COR-L47 (cell line): ENCODE measurements around the gene ASTN2.

Source experiments
- DNase-seq: peaks from one replicate; lab custom pipeline; 2025; lab: John Stamatoyannopoulos, UW

ASTN2 gene

DNA sequence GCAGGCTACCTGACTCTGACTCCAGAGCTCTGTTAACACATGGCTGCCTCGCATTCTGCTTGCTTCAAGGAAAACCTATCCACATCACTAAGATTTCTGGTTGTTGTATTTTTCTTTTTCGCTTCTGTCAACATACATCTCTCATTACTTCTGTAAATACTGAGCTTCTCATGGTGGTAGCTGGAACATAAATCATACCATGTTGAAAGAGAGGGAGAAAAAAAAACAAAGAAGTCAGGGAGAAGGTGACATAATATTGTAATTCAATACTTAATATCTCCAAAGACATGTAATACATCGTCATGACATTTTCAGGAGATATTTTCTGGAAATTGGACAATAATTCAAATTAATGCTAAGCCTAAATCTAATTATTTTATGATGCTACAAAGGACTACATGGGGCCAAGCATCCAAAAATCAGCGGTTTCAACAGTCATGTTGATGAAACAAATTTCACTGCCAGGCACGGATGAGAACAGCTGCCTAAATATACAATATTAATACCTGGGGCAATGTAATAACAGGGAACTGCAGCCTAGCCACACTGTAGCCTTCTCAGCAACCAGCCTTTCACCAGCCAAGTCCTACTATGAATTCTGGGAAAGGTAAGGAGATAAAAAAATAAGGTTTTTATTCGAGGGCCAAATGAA is 395.8 kb downstream of the ASTN2 start:
- DNase-seq, result no peak

DNA sequence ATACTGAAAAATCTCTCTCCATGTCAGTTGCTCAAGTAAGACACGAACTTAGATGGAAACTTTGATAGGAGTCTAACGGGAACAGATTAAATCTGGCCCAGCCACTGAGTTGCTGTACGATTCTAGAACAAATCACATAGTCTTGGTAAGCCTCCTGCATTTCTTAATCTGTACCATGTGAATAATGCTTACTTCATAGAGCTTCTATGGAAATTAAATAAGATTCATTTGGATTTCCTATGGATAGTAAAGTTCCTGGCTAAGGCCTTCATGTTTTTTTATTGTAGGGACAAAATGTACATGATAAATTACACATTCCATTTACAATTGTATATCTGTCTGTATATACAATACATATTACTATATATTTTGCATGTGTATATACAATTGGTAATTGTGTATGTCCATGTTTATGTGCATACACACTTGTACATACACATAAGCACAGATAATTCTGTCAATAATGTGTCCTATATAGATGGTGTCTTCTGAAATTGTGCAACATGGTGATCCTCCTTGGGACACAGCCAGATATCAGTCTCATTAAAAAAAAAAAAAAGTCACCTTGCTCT is 397.4 kb downstream of the ASTN2 start:
- no peak for DNase-seq

DNA sequence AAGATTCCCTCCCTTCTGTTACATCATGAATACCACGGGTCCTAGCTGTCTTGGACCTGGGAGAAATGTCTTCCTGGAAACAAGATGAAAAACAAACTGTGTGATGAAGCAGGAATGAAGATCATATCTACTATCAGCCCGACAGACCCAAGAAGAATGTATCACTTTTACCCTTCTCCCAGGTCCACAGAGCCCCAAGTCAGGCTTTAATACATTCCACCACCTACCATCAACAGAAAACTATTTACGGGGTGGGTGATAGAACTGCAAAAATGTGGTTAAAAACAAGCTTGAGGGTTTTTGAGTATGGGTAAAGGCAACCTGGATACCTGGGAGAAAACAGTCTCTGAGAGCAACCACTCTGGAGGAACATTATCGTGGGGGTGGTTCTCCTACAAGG is 400.8 kb downstream of the ASTN2 start:
- DNase-seq, result no peak

DNA sequence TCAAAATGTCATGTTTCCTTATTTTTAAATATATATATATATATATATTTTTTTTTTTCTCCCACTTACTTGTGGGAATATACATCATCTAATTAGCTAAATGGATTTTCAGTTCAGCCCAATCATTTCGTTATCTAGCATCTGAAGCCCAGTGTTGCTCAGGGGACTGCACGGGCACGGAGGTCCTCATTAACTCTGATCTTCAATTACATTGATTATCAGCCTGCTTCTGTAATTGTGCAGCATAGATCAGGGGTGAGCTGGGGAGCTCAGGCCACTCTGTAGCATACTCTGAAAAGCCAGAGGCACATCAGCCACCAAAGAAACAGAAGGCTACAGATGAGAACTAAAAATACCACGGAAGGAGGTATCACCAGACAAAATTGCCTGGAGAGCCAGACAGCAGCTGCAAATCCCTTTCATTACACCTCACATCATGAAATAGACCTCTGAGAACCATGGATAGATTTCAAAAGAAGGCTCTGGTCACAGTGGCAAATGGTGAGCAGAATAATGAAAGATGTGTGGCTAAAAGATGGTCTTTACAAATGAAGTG is 401.3 kb downstream of the ASTN2 start:
- no peak for DNase-seq

DNA sequence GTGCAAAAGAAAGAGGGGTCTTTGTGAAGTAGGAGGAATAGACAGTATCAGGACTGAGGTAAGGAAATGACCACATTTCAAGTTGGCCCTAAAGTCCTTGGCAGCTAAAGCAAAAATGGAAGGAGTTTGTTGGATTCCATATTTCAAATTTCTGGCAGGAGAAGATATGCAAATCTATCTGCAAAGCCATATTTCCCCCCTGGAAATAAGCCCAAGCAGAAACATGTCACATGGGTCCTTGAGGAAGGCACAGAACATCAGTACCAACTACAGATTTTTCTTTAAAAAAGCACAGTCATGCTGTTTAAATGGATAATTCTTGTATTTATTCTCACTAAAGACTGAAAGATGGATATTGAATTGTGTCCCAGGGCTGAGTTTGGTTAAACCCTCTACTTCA is 404.8 kb downstream of the ASTN2 start:
- DNase-seq, result no peak

DNA sequence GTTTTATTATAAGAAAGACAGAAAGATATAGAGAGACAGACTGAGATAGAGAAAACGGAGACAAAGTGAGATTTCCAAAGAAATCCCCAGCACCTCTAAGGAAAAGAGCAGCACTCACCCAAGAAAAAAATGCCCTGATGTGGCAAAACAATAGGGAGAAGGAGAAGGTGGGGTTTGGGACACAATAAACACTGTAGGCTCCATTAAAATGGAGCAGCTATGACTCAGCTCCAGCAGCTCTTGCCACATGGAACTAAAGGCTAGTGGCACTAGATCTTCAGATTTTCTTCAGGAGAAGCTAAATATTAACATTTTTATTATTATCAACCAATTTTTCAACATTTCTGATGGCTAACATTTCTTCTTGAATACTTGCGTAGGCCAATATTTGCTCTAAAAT is 406.0 kb downstream of the ASTN2 start:
- no peak for DNase-seq

GRCh38 chr9:117008461-117008860 is 406.4 kb downstream of the ASTN2 start:
- no peak for DNase-seq

DNA sequence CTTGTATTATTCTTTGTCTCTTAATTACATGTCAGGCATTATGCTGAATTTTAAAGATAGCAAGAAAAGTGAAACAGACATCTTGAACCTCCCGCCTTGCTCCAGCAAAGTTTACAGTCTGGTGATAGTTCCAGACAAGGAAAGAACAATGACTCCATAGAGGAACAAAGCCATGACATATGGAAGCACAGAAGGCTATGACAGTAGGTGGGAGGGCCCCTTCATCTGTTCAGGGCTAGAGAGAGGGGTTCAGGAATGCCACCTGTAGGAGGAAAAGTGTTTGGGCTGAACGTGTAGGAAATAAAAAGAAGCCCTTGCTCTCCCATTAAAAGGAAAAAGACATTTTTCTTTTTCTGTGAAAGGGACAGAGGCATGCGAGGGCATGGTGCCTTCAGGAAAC is 412.2 kb downstream of the ASTN2 start:
- no peak for DNase-seq

DNA sequence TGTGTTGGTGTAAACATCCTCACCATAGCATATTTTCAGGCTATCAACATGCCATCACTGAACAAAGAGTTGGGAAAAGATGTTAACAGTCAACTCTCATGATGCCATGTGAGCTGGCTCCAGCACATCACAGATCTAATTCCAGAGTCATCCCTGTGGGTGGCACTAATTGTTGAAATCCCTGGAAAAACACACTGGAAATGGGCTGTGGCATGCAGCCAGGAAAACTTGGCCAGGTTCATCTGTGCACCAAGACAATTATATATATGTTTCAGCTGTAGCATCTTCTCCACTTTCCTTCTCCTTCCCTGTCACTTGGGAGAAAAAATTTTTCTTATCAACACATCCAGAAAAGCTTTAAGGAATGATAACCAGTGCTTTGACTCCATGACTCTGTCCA is 414.0 kb downstream of the ASTN2 start:
- DNase-seq, result peak; percentile 59

- no peak for DNase-seq
These were observed 414.6 kb downstream of the ASTN2 start for GRCh38 chr9:117000196-117000723.

DNA sequence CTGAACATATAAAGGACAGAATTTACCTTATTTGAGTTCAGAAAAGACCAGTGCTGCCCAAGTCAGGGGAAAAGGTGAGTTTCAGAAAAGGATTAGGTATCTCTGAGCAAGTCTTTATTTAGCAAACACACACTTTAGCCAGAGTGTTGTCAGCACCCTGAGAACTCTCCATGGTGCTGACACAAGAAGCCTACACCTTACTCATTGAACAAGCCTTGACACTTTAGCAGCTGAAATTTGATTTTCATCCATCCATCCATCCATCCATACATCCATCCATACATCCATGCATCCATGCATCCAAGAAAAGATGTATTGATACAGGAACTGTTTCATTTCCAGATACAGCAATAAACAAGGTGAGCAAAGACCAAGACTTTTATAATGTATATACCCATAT is 416.6 kb downstream of the ASTN2 start:
- no peak for DNase-seq

DNA sequence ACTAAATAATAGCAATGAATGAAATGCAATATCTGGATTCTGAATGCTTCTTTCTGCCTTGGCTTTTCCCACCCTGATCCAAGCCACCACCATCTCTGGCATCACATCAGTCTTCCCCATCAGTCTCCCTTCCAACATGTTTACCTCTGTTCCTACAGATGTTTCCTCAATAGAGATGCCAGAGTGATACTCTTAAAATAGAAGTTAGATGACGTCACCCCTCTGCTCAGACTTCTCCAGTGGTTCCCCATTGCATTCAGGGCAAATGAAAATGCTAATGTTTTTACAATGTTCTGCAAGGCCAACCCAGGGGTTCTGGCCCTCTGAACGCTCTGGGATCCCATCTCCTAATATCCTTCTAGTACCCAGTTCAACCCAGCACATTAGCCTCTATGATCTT is 422.0 kb downstream of the ASTN2 start:
- DNase-seq, result no peak

GRCh38 chr9:116991051-116991450 is 423.8 kb downstream of the ASTN2 start:
- no peak for DNase-seq

DNA sequence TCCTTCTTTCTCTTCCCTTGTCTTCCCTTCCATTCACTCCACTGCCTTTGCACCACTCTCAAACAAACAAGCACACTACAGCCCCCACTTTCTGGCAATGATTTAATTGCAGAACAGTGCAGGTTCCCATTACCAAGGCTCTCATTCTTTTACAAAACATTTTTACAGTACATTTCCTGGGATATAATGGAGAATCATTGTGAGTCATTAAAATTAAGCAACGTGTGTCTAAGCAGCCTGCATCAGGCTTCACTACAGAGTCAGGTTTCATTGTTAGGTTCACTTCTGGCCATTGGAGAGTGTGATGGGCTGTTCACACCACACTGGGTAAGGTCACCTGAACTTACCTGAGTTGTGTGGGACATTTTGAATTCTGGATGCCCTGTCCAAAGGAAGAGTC is 424.3 kb downstream of the ASTN2 start:
- DNase-seq, result no peak

- no peak for DNase-seq
These were observed 427.0 kb downstream of the ASTN2 start for GRCh38 chr9:116987721-116988485.

DNA sequence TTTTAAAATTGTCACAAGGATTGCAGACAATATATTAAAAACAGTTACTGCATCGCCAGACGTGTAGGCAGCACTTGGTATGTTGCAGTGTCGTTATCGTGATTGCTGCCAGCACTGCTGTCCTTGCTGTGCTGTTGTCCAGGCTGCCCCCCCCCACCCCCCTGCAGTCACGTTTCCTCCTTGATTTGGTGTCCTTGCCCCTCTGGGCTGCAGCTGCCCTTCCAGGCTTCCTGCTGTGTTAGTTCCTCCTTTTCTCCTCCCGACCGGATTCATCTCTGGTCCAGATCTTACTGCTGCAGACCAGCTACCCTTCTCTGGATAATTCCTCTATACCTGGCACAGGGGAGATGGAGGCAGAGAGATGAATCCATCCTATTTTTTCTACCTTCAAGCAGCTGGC is 428.8 kb downstream of the ASTN2 start:
- DNase-seq, result no peak

DNA sequence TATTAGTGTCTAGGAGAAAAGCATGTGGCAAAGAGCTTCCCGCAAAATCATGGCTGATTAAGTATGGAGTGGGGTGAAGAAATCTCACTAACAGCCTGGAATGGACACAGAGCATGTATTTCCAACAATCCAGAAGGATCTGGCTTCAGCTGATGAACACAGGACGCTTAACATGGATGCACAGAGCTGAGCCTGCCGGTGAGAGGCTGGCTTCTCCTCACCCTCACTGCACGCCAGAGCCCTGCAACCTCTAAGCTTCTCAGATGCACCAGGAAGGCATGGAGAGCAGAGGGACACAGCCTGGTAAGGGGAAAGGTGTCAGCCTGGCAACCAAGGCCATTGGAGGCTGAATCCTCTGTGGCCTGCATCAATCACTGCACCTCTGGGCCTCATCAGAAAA is 429.3 kb downstream of the ASTN2 start:
- DNase-seq, result no peak

GRCh38 chr9:116984111-116984510 is 430.7 kb downstream of the ASTN2 start:
- no peak for DNase-seq

- no peak for DNase-seq
These were observed 434.2 kb downstream of the ASTN2 start for GRCh38 chr9:116980582-116981120.

DNA sequence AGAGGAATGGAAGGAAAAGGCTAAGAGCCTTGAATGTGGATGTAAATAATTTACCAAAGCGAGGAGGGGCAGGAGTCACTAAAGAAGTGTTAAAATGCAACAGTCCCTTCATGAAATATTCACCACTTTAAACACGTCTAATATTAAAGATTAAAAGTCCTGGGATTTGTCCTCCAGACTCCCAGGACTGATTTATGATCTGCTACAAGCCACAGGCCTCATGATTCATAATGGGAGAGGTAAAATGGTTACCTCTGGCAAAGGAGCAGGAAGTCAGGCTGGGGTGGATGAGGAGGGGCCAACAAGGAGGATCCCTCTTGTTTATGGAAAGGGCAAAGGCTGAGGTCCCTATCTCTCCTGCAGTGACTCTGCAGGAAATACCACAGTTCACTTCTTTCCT is 435.4 kb downstream of the ASTN2 start:
- no peak for DNase-seq

DNA sequence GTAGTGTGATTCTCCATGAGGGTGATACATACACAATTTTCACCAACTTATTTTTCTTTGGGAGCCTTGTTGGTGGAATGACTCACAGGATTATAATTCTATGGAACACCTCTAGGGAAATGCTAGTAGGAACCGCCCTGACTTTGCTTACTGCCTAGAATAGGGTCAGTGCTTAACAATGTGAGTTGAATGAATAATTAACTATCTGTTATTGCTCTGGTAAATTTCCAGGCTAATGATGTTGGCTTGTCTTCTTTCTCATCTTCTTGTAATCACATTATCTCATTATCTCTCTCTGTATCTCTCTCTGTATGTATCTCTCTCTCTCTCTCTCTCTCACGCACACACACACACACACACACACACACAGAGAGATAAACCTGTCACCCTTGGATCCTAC is 436.7 kb downstream of the ASTN2 start:
- no peak for DNase-seq

DNA sequence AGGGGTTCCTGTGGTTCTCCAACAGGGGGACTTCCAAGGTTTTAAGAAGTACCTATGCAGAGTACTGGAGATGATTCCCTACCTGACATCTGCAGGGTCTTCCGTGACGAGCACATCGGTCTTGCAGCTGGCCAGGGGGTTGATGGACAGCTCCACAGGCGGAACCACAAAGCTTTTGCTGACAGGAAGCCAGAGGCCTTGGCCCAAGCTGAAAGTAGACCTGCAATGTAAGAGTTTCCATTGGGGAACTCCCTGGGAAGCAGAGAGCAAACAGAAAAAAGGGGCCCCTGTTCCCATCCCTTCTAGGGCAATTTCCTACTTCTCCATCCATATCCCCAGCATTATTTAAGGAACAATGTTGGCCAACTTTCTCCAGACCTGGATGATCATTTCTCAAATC is 439.7 kb downstream of the ASTN2 start:
- no peak for DNase-seq

GRCh38 chr9:116966199-116966598 is 448.7 kb downstream of the ASTN2 start:
- no peak for DNase-seq
